HepG2 (cell line): ENCODE measurements around the gene ASAP2. TPM values are rescaled to one million over a fixed set of nuclear protein-coding genes. Genes with fewer than 3 reads are reported as not detected.

Experiments
- HNF1A ChIP-seq, 2 experiments: sonication (generic) in 1 of 2; formaldehyde crosslinking in 1 of 2; IDR thresholded peaks; 2 replicates each; pipeline versions ENCODE4 v1.4.0 to v1.6.1; 2016 to 2020; ENCODE audit warnings: borderline replicate concordance in 1 of 2, low read depth in 1 of 2, mild to moderate bottlenecking in 1 of 2, missing genetic modification reagents in 1 of 2
- HOXA5 ChIP-seq: sonication (generic); formaldehyde crosslinking; IDR thresholded peaks from 2 replicates; pipeline ENCODE4 v1.4.0; 2020; ENCODE audit warnings: missing genetic modification reagents
- ISL2 ChIP-seq: sonication (generic); formaldehyde crosslinking; IDR thresholded peaks from 2 replicates; pipeline ENCODE4 v1.5.0; 2020; ENCODE audit warnings: missing genetic modification reagents
- MIER2 ChIP-seq: IDR thresholded peaks from 2 replicates; pipeline ENCODE4 v1.6.1; 2016; ENCODE audit warnings: missing biosample characterization, missing genetic modification reagents
- MYPOP ChIP-seq: sonication (generic); formaldehyde crosslinking; IDR thresholded peaks from 2 replicates; pipeline ENCODE4 v1.8.1; 2023; ENCODE audit warnings: mild to moderate bottlenecking, moderate library complexity, missing genetic modification reagents
- SCMH1 ChIP-seq: sonication (generic); formaldehyde crosslinking; IDR thresholded peaks from 2 replicates; pipeline ENCODE4 v1.9.0; 2021; ENCODE audit warnings: missing genetic modification reagents, mild to moderate bottlenecking, borderline replicate concordance
- SP4 ChIP-seq: sonication (generic); formaldehyde crosslinking; IDR thresholded peaks from 2 replicates; pipeline ENCODE4 v1.8.1; 2023; ENCODE audit warnings: mild to moderate bottlenecking, missing genetic modification reagents
- XRCC5 ChIP-seq: fragments of 200-400 bp; formaldehyde crosslinking; optimal IDR thresholded peaks from 2 replicates; pipeline ENCODE3; 2017; ENCODE audit warnings: mild to moderate bottlenecking, low read length
- ZNF558 ChIP-seq: sonication (generic); formaldehyde crosslinking; IDR thresholded peaks from 2 replicates; pipeline ENCODE4 v1.9.0; 2022; ENCODE audit warnings: mild to moderate bottlenecking, missing genetic modification reagents, borderline replicate concordance
- ZNF564 ChIP-seq: sonication (generic); formaldehyde crosslinking; IDR thresholded peaks from 2 replicates; pipeline ENCODE4 v1.8.1; 2023; ENCODE audit warnings: mild to moderate bottlenecking, missing genetic modification reagents
- ZNF7 ChIP-seq: IDR thresholded peaks from 2 replicates; pipeline ENCODE4 v1.6.1; 2016; ENCODE audit warnings: missing biosample characterization, missing genetic modification reagents
- ZNF709 ChIP-seq: sonication (generic); formaldehyde crosslinking; IDR thresholded peaks from 2 replicates; pipeline ENCODE4 v1.5.0; 2020; ENCODE audit warnings: mild to moderate bottlenecking, missing genetic modification reagents
- ZNF776 ChIP-seq: sonication (generic); formaldehyde crosslinking; IDR thresholded peaks from 2 replicates; pipeline ENCODE4 v1.4.0; 2020; ENCODE audit warnings: mild to moderate bottlenecking, missing genetic modification reagents
- polyA plus RNA-seq, 8 experiments: library from polyadenylated mRNA; depleted of rRNA in 3 of 8; stranded (reverse) in 7 of 8; unstranded in 1 of 8; fragments of >200 nt; fragmentation: Illumina TruSeq in 4 of 8; extraction: Trizol in 4 of 8; gene quantifications; 2 replicates each; pipeline versions ENCODE4 v1.2.1 to v1.2.3, GENCODE V29; 2011 to 2016; ENCODE audit warnings: low read depth in 4 of 8, missing spikeins in 1 of 8, mixed read lengths in 1 of 8; ENCODE audit not compliant: insufficient read depth in 1 of 8
- total RNA-seq, 5 experiments: library from RNA; depleted of rRNA; stranded (reverse); fragments of >200 nt; fragmentation: Illumina TruSeq; extraction: Trizol; gene quantifications; 2 replicates each; pipeline ENCODE4 v1.2.3, GENCODE V29; 2016; ENCODE audit warnings: low read depth in 1 of 5
- TF ChIP-seq, protein P1 (sequence below): IDR thresholded peaks from 2 replicates; pipeline ENCODE4 v1.6.1; 2016; ENCODE audit warnings: missing compliant biosample characterization, missing genetic modification reagents, borderline replicate concordance
- TF ChIP-seq, protein P2 (sequence below): sonication (generic); formaldehyde crosslinking; conservative IDR thresholded peaks from 2 replicates; pipeline ENCODE4 v1.4.0; 2020; ENCODE audit warnings: missing genetic modification reagents
- TF ChIP-seq, protein P3 (sequence below): sonication (generic); formaldehyde crosslinking; IDR thresholded peaks from 2 replicates; pipeline ENCODE4 v1.4.0; 2020; ENCODE audit warnings: mild to moderate bottlenecking, missing genetic modification reagents

Gene ASAP2
- total and polyA plus RNA-seq, 2 of the 13 experiments (the other 11 are each of a cell fraction or from before 2014, with no cell fraction given) = 7.3 to 22.3 TPM

- TF ChIP-seq HNF1A (IDR thresholded peaks at IDR 0.05; ENCODE audit: low read depth) (no peak), HNF1A (CRISPR knock-in tag; IDR thresholded peaks at IDR 0.05; ENCODE audit: borderline replicate concordance) (peak; percentile 76; the same call in 1 of the 2 replicates), ZNF709 (peak; percentile 80), ZNF7 (no peak; the same call in 1 of the 2 replicates), HOXA5 (peak; percentile 69; the same call in 1 of the 2 replicates), XRCC5 (peak; percentile 92), ZNF564 (CRISPR knock-in tag) (peak; percentile 74; the same call in 1 of the 2 replicates), ISL2 (peak; percentile 87), SP4 (CRISPR knock-in tag) (peak; percentile 91), MYPOP (CRISPR knock-in tag) (peak; percentile 60), SCMH1 (no peak), ZNF558 (CRISPR knock-in tag) (peak; percentile 40; the same call in 1 of the 2 replicates), MIER2 (CRISPR knock-in tag) (0 out of 2 replicates have a peak, but pooled peaks have one; percentile 13), ZNF776 (CRISPR knock-in tag) (peak; percentile 53; the same call in 1 of the 2 replicates)
- TF ChIP-seq, protein P1, sequence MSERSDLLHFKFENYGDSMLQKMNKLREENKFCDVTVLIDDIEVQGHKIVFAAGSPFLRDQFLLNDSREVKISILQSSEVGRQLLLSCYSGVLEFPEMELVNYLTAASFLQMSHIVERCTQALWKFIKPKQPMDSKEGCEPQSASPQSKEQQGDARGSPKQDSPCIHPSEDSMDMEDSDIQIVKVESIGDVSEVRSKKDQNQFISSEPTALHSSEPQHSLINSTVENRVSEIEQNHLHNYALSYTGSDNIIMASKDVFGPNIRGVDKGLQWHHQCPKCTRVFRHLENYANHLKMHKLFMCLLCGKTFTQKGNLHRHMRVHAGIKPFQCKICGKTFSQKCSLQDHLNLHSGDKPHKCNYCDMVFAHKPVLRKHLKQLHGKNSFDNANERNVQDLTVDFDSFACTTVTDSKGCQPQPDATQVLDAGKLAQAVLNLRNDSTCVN (CRISPR knock-in tag) = no peak; the same call in none of the 2 replicates
- TF ChIP-seq, protein P2, sequence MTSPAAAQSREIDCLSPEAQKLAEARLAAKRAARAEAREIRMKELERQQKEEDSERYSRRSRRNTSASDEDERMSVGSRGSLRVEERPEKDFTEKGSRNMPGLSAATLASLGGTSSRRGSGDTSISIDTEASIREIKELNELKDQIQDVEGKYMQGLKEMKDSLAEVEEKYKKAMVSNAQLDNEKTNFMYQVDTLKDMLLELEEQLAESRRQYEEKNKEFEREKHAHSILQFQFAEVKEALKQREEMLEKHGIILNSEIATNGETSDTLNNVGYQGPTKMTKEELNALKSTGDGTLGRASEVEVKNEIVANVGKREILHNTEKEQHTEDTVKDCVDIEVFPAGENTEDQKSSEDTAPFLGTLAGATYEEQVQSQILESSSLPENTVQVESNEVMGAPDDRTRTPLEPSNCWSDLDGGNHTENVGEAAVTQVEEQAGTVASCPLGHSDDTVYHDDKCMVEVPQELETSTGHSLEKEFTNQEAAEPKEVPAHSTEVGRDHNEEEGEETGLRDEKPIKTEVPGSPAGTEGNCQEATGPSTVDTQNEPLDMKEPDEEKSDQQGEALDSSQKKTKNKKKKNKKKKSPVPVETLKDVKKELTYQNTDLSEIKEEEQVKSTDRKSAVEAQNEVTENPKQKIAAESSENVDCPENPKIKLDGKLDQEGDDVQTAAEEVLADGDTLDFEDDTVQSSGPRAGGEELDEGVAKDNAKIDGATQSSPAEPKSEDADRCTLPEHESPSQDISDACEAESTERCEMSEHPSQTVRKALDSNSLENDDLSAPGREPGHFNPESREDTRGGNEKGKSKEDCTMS (CRISPR knock-in tag) = no peak
- TF ChIP-seq, protein P3, sequence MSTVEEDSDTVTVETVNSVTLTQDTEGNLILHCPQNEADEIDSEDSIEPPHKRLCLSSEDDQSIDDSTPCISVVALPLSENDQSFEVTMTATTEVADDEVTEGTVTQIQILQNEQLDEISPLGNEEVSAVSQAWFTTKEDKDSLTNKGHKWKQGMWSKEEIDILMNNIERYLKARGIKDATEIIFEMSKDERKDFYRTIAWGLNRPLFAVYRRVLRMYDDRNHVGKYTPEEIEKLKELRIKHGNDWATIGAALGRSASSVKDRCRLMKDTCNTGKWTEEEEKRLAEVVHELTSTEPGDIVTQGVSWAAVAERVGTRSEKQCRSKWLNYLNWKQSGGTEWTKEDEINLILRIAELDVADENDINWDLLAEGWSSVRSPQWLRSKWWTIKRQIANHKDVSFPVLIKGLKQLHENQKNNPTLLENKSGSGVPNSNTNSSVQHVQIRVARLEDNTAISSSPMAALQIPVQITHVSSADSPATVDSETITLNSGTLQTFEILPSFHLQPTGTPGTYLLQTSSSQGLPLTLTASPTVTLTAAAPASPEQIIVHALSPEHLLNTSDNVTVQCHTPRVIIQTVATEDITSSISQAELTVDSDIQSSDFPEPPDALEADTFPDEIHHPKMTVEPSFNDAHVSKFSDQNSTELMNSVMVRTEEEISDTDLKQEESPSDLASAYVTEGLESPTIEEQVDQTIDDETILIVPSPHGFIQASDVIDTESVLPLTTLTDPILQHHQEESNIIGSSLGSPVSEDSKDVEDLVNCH (CRISPR knock-in tag) = no peak
These were observed 216.7 kb downstream of the ASAP2 start, which contains the start of the genes CPSF3 and ITGB1BP1 (continued) for GRCh38 chr2:9423100-9423921.
